Skin epidermis (tissue), 12 donors: ENCODE results near the gene SLC39A13.

Experiments
- H3K27ac ChIP-seq, 21 experiments: fragments of 200-600 bp; sonication (generic) in 11 of 21; one replicate each; pipeline ENCODE4 v1.5.0; 2020; ENCODE audit warnings: mild to moderate bottlenecking in 3 of 21, inconsistent platforms in 2 of 21, moderate library complexity in 2 of 21
- H3K4me3 ChIP-seq, 7 experiments: fragments of 200-600 bp; sonication (generic) in 2 of 7; one replicate each; pipeline ENCODE4 v1.5.0; 2020; ENCODE audit warnings: inconsistent platforms in 2 of 7, mild to moderate bottlenecking in 2 of 7, moderate library complexity in 1 of 7

The SLC39A13 gene

DNA sequence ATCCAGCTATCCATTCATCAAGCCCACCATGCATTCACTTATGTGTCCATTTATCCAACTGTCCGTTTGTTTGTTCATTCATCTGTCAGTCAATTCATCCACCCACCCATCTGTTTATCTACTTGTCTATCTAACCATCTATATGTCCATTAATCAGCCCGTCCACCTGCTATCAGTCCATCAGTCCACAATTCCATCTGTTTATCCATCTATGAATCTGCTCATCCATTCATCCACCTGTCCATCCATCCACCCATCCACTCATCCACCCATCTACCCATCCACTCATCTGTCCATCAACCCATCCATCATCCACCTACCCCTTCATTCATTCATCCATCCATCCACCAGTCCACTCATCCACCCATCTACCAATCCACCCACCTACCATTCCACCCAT is 29.1 kb upstream of the SLC39A13 start:
- Histone ChIP-seq H3K4me3 (no peak overlapping the region), H3K27ac (peak overlapping the region in 8 of 21 experiments; percentile 70 to 93 (median 86))

DNA sequence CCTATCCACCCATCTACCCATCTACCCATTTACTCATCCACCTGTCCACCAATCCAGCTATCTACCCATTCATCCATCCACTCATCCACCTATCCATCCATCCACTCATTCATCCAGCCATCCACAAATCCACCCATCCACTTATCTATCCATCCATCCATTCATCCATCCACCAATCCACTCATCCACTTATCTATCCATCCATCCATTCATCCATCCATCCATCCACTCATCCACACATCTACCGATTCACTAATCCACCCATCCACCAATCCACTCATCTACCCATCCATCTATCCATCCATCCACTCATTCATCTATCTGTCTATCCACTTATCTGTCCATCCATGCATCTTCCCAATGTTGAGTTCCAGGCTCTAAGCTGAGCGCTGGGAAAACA is 28.3 kb upstream of the SLC39A13 start:
- Histone ChIP-seq H3K27ac (no peak overlapping the region), H3K4me3 (no peak overlapping the region)

DNA sequence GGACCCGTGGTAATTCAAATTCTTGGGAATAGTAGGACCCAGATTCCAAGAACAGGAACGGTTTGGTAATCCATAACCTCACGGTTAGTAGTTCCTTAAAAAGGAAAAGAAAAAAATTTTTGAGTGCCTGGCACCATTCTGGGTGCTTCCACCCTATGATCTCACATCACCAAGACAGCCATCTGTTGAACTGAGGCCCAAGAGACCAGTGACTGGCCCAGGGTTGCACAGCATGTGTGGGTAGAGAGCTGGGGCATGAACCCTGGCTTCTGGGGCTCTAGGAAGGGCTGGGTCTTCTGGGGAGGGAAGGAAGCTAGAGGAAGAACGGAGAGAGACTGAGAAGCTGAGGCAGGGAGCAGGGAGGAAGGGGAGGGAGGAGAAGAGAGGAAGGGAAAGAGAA is 25.3 kb upstream of the SLC39A13 start:
- Histone ChIP-seq H3K27ac (peak overlapping the region in 3 of 21 experiments; percentile 12 to 44 (median 26)), H3K4me3 (no peak overlapping the region)

DNA sequence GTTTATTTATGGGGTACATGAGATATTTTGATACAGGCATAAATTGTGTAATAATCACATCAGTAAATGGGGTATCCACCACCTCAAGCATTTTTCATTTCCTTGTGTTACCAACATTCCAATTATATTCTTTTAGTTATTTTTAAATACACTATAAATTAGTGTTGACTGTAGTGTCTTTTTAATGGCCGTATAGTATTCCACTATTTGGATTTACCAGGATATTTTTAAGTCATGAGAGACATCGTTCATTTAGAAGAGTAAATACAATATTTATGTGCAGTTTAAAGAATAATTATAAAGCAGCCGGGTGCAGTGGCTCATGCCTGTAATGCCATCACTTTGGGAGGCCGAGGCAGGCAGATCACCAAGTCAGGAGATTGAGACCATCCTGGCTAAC is 23.9 kb upstream of the SLC39A13 start:
- H3K4me3 ChIP-seq = no peak overlapping the region
- no peak overlapping the region for H3K27ac ChIP-seq

DNA sequence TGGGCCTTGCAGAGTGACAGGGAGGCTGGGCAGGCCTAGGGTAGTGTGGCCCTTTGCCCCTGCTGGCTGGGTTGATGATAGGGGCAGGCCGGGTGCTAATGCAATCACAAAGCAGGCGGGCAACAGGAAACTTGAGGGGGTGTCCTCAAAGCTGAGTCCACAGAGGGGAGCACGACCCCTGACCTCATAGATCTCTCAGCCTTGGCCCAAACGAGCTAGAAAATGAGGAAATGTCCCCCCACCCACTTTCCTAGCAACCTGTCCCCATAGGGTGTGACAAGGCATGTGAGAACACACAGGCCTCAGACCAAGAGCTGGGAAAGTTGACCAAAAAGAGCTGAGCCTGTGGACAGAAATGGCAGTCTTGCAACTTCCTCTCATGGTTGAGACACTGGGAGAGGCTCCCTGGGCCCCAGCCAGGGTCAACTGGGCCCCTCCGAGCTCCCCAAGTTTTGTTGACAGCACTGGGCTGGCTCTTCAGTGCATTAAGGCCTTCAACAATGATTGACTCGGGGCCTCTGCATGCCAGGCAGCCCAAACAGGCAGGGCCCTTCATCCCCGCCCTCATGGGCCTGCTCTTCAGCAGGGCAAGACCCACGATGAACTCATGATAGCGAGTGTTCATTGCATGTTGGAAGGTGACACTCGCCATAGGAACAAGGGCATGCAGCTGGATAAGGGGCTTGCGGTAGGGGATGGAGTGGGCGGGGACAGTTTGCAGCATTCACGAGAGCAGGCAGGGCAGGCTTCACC is 20.3 kb upstream of the SLC39A13 start:
- Histone ChIP-seq H3K4me3 (no peak overlapping the region), H3K27ac (peak overlapping the region in 20 of 21 experiments; percentile 0 to 98 (median 89))

DNA sequence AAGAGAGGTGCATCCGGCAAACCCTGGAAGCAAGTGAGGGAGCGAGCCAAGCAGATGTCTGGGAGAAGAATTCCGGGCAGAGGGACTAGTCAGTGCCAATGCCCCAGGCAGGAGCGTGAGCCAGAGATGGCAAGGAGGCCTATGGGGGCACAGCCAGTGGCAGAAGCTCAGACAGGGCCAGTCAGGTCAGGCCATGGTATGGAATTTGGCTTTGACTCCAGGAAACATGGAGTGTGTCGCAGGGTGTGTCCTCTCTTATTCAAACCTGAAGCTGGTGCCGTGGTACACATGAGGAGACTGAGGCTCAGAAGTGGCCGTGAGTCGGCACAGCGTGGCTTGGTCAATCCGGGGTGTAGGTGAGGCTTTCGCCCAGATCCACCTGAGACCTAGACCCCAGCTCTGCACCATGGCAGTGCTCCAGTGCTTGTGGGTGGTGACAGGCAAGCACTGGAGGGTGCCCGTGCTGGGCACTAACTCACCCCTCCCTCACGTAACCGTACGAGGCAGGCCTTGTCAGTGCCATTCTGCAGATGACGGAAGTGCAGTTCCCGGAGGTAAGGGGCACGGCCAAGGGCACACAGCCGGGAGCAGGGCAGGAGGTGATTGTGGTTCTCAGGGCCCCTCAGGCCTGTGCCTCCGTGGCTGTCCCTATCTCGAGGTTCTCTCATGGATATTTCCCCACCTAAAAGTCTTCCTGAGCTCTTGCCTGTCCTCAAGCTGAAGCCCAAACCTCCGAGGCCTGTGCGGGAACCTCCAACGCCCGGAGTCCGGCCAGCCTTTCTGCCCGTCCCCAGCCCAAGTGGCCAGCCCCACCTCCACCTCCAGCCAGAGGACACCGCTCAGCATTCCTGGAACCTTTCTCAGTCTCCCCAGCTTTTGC is 19.5 kb upstream of the SLC39A13 start:
- Histone ChIP-seq H3K27ac (peak overlapping the region in 20 of 21 experiments; percentile 55 to 98 (median 89)), H3K4me3 (no peak overlapping the region)

DNA sequence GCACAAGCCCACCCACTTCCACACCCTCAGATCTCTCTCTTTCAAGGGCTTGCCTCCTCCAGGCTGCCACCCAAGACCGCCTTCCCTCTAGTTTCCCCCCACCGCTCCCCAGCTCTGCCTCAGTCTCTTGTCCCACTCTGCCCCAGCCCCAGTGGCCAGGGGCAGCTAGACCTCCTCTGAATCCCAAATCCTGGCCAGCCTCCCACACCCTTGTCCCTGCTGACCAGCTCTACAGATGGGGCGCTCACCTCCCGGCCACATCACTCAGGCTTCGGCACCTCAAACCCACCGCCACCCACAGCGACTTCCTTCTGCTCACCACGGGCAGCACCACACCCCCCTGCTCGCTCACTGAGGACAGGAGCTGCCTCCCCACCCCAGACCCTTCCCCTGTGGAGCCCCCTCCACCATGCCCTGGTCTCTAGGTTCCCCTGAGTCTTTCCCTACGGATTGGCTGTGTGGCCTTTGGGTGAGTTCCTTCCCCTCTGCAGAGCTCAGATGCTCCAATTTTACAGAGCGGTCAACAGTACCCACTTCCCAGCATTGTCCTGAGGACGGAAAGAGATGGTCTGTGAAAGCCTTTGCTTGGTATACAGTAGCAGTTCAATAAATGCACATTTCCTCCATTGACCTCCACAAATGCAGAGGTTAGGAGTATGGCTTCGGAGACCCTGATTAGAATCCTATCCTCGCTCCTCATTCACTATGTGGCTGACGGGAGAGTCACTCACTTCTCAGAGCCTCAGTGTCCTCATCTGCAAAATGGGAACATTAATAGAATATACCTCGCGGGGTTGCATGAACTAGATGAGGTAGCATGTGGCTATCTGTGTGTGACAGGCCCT is 18.6 kb upstream of the SLC39A13 start:
- Histone ChIP-seq H3K4me3 (no peak overlapping the region), H3K27ac (peak overlapping the region in 20 of 21 experiments; percentile 65 to 100 (median 93))

DNA sequence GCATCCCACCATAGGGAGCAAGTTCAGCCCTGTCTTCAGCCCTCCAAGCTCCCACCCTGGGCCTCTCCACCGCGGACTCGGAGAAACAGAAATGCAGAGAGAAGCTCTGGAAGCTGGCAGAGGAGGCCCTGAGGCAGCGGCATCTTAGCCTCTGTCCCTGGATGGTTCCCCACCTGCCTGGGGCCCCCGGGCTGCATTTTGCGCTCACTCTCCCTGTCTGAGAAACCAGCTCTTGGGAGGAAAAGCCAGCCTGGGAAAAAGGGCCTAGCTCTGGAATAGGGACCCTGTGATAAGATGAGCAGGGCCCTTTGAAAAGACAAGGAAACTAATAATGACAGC is 18.0 kb upstream of the SLC39A13 start:
- H3K4me3 ChIP-seq = no peak overlapping the region
- peak overlapping the region; percentile 0 to 100 (median 93) for H3K27ac ChIP-seq

DNA sequence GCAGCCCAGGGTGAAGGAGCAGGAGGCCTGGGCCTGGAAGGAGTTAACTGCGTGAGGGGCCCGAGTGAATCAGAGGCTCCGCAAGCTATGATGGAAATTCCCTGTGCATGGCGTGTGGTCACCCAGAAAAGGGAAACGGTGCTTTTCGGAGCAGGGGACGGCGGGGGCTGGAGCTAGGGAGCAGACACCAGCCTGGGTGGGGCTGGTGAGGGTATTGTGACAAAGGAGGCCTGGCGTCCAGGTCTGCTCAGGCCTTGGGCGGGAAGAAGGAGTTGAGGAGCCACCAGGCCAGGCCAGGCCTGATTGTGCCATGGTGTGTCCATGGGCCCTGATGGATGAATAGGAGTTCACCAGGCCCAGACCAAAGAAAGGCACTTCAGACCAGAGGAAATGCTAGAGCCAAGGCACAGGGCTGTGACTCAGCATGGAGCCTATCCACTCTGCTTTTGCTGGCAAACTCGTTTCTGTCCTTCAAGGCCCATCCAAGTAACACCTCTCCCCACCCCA is 17.3 kb upstream of the SLC39A13 start:
- H3K27ac ChIP-seq = peak overlapping the region; percentile 0 to 100 (median 93)

DNA sequence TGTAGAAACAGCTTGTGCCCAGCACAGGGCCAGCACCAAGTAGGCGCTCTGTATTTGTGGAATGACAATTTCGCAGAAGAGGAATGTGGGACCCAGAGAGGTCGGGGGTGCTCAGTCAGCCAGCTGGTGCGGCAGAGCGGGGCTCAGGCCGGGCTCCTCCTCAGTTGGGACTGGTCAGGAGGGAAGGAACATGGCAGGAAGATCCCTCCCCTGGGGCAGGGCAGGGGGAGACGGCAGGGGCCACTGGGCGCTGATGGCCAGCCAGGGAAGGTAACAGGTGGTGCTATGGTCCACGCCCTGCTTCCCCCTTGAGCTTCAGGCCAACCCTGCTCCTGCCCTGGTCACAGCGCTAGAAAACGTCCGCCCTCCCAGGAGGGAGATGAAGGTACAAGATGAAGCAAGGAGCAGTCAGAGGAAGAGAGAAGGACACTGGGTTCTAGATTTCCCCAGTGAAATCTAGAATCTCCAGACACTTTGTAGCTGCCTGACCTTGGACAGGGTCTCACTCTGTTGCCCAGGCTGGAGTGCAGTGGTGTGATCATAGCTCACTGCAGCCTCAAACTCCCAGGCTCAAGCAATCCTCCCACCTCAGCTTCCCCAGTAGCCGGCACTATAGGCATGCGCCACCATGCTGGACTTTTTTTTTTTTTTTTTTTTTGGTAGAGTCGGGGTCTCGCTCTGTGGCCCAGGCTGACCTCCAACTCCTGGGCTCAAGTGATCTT is 16.5 kb upstream of the SLC39A13 start:
- no peak overlapping the region for H3K4me3 ChIP-seq
- H3K27ac ChIP-seq = peak overlapping the region in 18 of 21 experiments; percentile 66 to 100 (median 94)

More for the DNA sequence above, 17.3 kb upstream of the SLC39A13 start:
- H3K4me3 ChIP-seq = no peak overlapping the region

DNA sequence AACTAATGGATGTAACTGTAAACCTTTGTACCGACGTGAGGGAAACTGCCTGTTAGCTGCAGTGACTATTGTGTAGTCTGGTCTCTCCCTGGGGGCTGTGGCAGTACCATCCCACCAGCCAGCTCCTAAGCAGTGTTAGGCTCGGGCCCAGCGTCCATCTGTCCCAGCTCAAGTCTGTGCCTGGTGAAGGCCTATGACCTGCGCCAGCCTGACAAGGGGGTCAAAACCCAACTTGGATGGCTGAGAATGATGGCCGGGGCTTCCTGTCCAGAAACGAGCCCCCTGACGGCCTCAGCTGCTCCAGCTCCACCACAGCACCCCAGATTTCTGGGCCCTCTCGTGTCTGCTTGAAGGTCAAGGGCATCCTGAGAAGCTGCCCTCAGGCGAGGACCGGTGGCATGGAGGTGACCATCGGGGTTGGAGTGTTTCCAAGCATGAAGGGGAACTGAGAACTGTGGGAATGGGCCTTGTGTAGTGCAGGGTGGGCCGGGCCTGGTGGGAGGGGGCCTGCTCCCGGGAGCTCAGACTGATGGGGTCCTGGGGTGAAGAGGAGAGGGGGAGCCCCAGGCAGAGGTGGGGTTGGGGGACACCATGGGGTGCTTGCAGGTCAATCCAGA is 15.7 kb upstream of the SLC39A13 start:
- no peak overlapping the region for H3K4me3 ChIP-seq
- peak overlapping the region in 20 of 21 experiments; percentile 31 to 100 (median 94) for H3K27ac ChIP-seq

DNA sequence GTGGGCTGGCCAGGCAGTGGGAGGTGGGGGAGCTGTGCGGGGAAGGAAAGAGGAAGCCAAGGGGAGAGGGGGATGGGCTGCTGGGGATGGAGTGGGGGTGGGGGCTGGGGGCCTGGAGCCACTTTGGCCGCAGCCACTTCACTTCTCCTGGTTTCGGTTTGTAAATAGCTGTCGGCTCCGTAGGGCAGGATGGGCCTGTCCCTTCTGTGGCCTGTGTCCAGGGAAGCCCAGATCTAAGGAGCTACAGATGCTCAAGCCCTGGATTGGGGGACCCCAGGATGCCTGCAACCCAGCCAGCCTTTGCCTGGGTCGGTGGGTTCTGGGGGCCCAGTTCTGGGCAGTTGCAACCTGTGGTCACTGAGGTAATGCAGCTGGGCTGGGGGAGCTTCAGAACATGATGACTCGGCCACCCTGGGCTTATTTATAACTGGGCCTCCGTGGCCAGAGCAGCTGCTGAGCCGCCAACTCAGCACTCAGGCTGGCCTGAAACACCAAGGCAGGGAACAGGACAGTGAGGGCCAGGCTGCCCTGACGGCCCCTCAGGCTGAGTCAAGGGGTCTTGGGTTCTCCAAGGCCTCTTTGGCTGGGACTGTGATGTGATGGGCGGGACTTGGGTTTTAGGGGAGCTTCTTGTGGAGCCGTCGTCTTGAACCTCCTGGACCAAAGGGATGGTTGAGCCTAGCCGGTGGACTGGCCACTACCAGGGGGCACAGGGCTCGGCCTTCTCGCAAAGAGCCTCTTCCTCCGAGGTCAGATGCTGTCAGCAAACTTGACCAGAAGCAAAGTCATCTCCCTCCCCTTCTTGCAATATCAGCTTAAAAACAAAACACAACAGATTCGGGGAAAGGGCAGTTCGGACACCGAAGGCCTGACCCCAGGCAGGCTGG is 15.0 kb upstream of the SLC39A13 start:
- peak overlapping the region in 1 of 7 experiments; percentile 14 for H3K4me3 ChIP-seq

DNA sequence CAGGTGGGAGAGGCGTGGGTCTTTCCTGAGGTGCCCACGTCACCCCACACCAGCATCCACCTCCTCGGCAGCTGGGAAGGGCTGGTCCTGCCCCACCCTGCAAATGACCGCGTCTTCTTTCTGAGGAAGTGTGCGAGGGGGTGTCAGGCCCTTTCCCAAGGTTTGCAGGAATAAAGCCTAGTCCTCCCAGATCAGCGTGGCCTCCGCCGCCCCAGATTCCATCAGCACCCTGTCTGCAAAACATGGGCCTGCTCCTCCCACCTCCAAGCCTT is 14.4 kb upstream of the SLC39A13 start:
- peak overlapping the region in 2 of 7 experiments; percentile 12 to 14 for H3K4me3 ChIP-seq

More for the DNA sequence above, 15.0 kb upstream of the SLC39A13 start:
- H3K27ac ChIP-seq = peak overlapping the region in 20 of 21 experiments; percentile 85 to 100 (median 94)

DNA sequence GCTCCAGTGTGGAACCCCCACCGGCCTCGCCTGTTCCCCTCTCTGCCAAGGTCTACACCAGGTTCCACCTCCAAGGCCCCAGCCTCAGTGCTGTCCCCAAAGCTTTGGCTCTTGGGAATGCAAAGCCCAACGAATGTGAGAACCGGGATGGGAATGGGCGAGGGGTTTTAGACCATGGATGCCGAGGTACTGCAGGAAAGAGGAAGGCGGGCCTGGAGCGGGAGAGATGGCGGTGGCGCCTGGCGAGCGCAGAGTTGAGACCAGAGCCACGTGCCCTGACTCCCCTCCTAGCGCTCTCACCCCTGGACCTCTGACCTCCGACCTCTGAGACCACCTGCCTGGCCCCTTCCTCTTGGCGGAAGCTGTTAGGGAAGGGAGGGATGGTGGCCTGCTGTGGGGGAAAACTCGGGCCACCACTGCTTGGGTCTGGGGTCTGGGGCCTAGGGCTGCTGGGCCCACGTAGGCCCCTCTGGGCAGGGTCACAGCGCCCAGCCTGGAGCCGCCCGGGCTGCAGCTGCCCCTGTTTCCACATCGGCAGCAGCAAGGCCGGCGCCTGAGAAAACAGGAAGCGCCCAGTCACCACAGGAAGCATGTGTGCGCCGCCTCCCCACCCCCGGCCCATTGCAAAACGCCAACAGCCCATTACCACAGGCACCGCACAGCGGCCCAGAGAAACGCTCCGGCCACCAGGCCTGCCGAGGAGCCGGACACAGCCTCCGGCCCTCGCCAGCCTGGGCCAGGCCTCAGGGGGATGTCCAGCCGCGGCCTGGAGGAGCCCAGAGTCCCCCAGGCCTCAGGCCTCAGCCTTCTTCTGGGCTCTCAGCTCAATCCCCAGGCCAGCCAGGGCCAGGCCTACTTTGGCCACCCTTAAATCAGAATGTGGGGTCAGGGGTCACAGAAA is 13.8 kb upstream of the SLC39A13 start:
- peak overlapping the region; percentile 85 to 100 (median 94) for H3K27ac ChIP-seq
- peak overlapping the region in 5 of 7 experiments; percentile 11 to 28 (median 17) for H3K4me3 ChIP-seq

More for the DNA sequence above, 14.4 kb upstream of the SLC39A13 start:
- H3K27ac ChIP-seq = peak overlapping the region; percentile 85 to 100 (median 94)

DNA sequence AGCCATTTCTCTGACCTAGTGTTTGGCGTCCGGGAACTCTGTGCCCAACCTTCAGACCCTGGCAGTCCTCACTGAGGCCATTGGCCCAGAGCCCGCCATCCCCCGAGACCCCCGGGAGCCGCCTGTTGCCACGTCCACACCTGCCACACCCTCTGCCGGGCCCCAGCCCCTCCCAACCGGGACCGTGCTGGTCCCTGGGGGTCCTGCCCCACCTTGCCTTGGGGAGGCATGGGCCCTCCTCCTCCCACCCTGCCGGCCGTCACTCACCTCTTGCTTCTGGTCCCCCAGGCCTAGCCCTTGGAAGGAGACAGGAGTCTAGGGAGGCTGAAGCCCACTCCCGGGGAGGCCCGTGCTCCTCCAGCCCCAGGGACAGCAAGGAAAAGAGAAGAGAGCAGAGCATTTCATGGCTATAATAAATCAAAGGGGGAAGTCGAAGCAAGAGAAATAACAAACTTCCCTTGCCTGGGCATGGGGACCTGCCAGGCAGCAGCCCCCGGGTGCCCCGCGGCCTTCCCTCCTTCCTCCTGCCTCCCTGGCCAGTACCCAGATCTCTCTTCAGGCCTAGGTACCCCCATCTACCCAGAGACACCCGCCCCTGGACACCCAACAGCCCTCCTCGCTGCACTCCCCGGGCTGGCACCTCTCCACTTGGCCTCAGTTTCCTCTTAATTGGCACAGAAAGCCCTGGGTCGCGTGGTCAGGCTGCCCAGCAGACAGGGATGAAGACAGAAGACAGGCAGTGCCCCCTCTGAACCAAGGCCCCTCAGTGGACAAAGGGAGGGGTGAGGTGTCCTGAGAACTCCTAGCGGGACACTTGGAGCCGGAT is 13.0 kb upstream of the SLC39A13 start:
- Histone ChIP-seq H3K27ac (peak overlapping the region; percentile 85 to 100 (median 94)), H3K4me3 (peak overlapping the region in 5 of 7 experiments; percentile 11 to 28 (median 17))

DNA sequence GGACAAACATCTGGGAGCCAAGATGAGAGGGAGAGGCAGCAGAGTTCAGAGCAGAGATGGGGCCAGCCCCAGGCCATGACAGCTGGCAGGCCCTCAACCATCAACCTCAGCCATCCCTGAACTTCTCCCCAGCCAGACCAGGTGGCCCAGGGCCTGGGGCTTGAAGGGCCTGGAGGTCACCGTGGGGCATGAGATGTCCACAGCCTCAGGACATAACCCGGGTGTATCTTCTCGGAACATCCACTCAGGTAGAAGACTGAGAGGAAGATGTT is 12.4 kb upstream of the SLC39A13 start:
- Histone ChIP-seq H3K27ac (peak overlapping the region; percentile 85 to 100 (median 94)), H3K4me3 (no peak overlapping the region)
